IPS-18c (cell line): ENCODE data around the gene RELN.
"Not testable (repeated sequence)": the region's sequence is repeated elsewhere in the genome, so short reads cannot be mapped to it uniquely, and the experiment has no call there.

Source experiments
- H3K4me3 ChIP-seq: 2 replicates; pipeline ENCODE4 v1.7.0; 2013; ENCODE audit warnings: low read depth, mild to moderate bottlenecking, low read length, moderate library complexity; ENCODE audit not compliant: insufficient read depth
- H3K9me3 ChIP-seq: one replicate; pipeline ENCODE4 v1.6.1; 2013; ENCODE audit warnings: mild to moderate bottlenecking, low read length, moderate library complexity; ENCODE audit not compliant: control insufficient read depth, insufficient read depth

Gene RELN

DNA sequence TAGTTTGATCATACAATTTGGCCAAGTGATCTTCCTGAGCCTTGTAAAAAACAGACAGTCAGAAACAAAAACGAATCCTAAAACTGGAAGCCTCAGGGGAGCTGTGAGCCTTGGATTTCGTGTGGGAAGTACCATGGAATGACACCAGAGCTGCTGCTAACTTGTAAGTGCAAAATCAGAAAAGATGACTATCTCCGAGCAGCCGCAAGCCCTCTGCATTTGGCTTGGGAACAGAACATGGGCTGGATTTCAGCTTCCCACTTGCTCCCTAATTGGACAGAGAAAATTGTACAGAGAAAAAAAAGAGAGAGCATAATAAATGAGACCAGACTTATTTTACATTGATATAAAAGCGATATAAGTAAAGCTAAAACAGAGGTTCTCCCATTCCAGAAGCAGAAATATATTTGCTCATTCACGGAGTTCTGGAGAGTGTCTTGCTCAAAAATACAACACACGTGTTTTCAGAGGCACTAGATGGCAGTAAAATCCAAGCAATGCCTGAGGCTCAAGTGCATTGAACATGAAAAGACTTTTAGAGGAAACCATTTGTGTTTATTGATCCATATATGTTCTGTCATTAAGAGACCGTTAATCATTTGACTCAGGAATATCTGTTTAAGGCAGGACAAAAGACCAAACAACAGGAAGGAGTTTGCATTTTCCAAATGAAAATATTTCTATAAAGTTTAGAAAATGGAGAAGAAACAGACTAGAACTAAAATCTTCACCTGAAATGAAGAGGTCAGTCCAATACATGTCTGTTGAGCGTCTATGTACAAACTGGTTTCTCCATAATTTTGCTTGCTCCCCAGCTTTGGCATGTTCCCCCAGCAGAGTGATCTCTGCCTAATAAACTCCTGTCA is 465.2 kb downstream of the RELN start:
- H3K4me3 ChIP-seq: no peak overlapping the region
- no peaks in the 10 kb centered on the region for H3K9me3 ChIP-seq

DNA sequence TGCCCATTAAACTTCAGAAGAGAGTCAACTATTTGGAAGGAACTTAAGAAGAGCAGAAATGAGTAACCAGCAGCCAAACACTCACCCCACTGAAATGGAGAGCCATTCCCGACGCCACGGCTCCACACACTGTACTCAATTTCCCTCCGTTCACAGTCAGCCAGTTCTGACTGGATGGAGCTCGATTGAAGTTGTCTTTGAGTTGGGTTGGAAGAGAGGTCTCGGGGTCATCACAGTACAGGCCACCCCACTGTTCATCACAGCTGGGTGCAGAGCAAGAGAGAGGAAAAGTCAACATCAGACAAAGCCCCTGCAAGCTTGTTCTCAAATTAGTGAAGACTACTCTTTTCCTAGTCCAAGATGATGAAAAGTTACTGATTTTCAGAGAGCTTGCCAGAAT is 467.5 kb downstream of the RELN start:
- no peak overlapping the region for H3K4me3 ChIP-seq
- H3K9me3 ChIP-seq: no peaks in the 10 kb centered on the region

DNA sequence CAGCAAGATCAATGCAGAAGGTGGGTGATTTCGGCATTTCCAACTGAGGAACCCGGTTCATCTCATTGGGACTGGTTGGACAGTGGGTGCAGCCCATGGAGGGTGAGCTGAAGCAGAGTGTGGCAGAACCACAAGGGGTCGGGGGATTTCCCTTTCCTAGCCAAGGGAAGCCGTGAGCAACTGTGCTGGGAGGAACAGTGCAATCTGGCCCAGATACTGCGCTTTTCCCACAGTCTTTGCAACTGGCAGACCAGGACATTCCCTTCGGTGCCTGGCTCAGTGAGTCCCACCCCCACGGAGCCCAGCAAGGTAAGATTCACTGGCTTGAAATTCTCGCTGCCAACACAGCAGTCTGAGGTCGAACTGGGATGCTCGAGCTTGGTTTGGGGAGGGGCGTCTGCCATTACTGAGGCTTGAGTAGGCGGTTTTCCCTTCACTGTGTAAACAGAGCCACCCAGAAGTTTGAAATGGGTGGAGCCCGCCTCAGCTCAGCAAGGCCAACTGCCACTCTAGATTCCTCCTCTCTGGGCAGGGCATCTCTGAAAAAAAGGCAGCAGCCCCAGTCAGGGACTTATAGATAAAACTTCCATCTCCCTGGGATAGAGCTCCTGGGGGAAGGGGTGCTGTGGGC is 484.8 kb downstream of the RELN start:
- Histone ChIP-seq H3K9me3 (no peaks in the 10 kb centered on the region), H3K4me3 (no peak overlapping the region)

DNA sequence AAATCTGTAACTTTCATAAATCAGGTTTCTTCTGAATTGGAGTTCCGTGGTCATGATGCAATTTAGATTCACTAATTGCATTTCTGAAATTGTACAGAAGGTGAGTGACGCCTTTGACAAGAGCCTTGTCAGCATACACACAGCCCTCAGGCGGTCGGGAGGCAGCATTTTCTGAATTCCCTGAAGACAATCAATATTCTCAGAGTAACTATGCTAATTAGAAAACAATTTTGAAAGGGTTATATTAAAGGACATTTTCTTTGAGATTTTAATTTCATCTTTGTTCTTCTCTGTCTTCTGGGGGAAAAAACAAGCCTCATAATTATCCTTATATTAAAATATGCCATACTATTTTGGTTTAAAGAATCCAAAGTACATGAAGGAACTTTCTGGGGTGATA is 488.3 kb downstream of the RELN start:
- Histone ChIP-seq H3K9me3 (no peaks in the 10 kb centered on the region), H3K4me3 (no peak overlapping the region)

DNA sequence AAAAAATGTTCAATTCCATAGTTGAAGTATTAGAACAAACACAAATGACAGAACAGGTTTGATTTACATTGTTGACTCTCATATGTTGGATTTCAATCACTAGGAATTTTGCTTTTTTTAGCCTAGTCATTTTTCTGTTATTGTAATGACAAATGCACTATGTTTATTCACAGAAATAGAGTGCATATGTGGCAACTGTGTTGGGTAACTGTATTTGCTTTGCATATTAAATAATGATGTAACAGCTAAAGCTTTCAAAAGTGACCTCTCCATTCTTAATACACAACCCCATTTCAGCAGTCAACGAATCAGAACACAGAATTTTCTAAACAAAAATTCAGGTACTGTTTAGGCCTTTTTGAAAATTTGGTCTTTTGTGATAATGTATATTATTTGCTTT is 489.5 kb downstream of the RELN start:
- Histone ChIP-seq H3K9me3 (no peaks in the 10 kb centered on the region), H3K4me3 (no peak overlapping the region)

DNA sequence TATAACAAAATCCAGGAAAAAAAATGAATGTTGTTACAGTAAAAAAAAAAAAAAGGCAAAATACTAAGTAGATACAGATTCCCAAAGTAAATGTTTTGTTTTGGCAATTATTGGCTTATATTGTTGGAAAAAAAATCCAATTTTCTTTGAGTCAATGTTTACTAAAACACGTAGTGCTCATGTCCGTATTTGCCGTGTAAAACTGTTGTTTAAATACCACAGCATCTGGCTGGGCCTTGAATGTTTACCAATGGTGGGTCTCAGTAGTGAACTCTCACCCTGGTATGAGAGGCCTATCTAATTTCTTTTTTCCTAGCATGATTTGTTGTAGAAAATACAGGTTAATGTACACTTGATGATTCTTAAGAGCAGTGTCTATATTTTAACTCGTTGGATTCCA is 502.0 kb downstream of the RELN start:
- no peaks in the 10 kb centered on the region for H3K9me3 ChIP-seq

DNA sequence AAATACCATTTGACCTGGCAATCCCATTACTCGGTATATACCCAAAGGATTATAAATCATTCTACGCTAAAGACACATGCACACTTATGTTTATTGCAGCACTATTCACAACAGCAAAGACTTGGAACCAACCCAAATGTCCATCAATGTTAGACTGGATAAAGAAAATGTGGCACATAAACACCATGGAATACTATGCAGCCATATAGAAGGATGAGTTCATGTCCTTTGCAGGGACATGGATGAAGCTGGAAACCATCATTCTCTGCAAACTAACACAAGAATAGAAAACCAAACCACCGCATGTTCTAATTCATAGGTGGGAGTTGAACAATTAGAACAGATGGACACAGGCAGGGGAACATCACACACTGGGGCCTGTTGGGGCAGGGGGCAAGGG is 502.6 kb downstream of the RELN start:
- H3K9me3 ChIP-seq, H3K4me3 ChIP-seq: not testable (repeated sequence)

More for the DNA sequence above, 502.0 kb downstream of the RELN start:
- H3K4me3 ChIP-seq: no peak overlapping the region

DNA sequence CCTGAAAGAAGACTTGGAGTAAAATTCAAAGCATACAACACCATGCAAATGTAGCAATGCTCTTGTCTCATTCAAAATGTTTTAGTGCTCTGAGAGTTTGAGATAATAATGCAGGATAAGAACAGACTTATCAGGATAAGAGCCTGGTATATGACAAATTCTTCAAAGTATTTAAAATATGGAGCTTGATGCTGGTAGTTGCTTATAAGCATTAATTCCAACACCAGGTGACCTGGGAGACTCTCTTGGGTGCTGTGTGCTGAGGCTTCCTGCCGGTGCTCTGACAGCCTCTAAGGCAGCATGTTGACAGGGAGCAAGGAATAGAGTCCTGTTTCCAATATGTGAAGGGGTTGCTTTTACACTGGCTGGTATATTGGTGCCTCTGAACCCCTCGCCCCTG is 508.7 kb downstream of the RELN start:
- Histone ChIP-seq H3K9me3 (no peaks in the 10 kb centered on the region), H3K4me3 (no peak overlapping the region)

DNA sequence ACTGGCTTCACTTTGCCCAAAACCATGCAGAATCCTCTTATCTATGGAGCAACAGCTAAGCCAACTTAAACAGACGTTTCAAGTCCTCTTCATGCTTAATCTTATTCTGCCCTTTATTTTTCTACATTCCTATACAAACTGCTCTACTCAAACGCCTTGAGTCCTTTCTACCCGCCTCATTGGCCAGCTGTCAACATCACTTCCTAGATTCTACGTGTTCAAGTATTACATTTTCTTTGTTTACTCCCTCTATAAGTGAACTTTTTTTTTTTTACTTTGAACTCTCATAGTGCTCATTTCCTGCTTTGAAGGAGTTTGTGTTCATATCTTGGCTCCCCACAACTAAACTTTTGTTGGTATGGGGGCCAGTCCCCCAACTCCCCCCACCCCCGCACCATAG is 514.5 kb downstream of the RELN start:
- Histone ChIP-seq H3K9me3 (no peaks in the 10 kb centered on the region), H3K4me3 (no peak overlapping the region)

DNA sequence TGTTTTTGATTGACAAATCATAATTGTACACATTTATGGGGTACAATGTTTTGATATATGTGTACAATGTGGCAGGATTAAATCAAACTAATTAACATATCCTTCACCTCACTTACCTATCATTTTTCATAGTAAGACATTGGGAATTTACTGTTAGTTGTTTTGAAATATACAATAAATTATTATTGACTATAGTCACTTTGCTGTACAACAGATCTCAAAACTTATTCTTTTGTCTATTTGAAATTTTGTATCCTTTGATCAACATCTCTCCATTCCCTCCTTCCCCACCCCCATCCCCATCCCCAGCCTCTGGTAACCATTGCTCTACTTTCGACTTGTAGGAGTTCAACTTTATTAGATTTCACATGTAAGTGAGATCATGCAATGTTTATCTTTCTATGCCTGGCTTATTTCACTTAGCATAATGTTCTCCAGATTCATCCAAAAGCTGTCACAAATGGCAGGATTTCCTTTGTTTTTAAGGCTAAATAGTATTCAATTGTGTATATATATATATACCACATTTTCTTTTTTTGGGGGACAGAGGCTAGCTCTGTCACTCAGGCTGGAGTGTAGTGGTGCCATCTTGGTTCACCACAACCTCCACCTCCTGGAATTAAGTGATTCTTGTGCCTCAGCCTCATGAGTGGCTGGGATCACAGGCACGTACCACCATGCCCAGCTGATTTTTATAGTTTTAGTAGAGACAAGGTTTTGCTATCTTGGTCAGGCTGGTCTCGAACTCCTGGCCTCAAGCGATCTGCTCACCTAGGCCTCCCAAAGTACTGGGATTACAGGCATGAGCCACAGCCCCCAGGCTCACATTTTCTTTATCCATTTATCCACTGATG is 520.1 kb downstream of the RELN start:
- Histone ChIP-seq H3K9me3 (no peaks in the 10 kb centered on the region), H3K4me3 (no peak overlapping the region)

DNA sequence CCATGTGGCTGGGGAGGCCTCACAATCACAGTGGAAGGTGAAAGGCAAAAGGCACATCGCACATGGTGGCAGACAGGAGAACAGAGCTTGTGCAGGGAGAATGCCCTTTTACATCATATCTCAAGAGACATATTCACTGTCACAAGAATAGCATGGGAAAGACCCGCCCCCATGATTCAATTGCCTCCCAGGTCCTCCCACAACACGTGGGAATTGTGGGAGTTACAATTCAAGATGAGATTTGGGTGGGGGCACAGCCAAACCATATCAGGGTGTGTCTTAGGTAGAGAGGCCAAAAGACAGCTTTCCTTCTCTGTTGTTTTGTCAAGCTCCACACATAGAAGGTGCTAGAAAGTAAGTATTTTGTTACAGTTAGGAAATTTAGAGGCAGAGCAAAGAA is 522.6 kb downstream of the RELN start:
- Histone ChIP-seq H3K9me3 (no peaks in the 10 kb centered on the region), H3K4me3 (no peak overlapping the region)

DNA sequence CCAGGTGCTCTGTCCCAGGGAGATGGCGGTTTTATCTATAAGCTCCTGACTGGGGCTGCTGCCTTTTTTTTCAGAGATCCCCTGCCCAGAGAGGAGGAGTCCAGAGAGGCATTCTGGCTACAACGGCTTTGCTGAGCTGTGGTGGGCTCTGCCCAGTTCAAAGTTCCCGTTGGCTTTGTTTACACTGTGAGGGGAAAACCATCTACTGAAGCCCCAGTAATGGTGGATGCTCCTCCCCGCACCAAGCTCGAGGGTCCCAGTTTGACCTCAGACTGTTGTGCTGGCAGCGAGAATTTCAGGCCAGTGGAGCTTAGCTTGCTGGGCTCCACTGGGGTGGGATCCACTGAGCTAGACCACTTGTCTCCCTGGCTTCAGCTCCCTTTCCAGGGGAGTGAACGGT is 527.1 kb downstream of the RELN start:
- H3K4me3 ChIP-seq: no peak overlapping the region
- H3K9me3 ChIP-seq: no peaks in the 10 kb centered on the region

DNA sequence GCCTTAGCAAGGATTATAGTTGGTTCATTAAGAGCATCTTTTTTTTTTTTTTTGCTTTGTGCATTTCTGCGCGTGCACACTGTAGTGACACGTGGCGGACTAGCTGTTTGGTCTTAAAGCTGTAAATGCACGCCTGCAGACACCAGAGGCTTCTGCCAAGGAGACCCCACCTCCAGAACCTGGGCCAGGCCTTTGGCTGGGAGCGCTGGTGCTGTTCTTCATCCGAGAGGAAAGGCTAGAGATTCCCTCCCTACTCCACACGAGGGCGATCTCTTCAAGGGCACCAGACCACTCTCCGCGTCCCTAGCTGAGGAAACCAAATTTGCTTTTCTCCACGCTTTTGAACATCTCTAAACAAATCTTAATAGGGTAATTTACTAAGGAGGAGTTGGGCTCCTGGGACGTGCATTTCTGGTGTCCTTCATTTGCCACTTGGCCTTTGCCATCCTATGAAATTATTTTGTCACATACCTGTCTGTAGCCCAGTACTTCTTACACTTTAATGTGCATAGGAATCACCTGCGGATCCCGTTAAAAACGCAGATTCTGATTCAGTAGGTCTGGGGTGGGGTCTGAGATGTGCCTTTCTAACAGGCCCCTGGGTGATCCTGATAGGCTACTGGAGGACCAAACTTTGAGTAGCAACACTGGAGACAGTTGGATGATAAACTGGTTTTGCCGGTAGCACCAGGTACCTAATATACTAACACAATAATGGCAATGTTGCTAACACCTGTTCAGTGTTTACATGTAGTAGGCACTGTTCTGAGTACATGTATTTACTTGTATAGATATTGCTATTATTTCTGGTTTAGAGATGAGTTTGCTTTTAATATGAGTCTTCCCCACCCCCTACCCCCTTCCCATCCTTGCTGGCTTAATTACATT is 542.1 kb downstream of the RELN start:
- H3K4me3 ChIP-seq: no peak overlapping the region

DNA sequence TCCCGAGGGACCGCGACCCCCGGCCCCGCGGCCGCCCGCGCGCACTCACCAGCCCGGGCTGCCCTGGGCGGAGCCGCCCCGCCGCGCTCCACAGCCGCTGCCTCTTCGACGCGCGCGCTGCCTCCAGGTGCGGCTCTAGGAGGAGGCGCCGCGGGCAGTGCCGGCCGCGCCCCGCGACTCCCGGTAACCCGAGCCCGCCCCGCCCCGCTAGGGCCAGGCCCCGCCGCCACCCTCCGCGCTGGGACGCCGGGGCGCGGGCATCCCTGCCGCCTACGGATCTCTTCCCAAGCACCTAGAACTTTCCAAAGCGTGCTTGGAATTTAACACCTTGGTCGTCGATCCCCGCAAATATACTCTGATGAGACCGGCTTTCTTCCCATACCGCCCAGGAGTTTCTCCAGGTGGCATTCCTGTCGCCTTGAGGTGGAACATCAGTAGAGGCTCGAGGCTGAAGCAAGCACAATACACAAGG is 543.4 kb downstream of the RELN start, which contains the start of gene SLC26A5:
Gene SLC26A5, minus strand, starts transcription at position 159 of the 472 bp plus-strand sequence. CDS start 24,693 bp downstream, outside the sequence.
- H3K4me3 ChIP-seq: peak within 1 kb of the TSS; percentile 54

More for the DNA sequence above, 542.1 kb downstream of the RELN start:
- peaks cover 2% of the 10 kb centered on the region for H3K9me3 ChIP-seq

DNA sequence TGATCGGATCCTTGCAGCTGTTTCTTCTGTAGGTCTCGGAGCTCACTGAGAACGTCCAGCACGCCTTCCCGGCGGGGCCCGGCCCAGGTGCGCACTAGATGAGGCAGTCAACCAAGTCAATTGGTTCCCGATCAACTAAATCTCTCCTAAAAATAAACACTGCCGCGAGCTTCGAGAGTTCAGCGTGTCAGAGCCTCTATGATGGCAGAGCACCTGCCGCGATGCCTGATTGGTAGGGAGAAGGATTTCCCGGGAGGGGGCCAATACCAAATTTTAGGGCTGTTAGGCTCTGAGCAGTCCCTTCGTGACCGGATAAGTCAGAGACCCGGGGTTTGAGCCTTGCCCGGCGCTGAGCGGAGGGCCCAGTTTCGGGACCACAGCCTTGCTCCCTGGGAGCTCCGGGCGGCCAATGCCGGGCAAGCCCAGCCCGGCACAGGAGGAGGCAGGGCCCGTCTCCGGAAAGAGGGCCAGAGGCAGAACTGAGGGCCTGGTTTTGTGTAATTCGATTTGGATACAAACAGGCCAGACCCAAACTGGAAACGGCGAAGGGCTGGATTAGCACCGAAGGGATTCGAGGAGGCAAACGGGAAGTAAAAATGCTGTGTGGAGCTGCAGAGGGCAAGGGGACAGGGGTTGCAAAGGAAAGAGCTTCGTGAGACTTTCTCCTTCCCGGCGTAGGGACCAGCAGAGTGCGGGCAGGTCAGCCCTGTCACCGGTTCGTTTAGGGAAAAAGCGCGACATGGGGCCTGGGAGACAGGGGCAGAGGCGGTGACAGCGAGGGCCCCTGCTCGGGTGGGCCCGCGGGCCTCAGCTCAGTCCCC is 544.0 kb downstream of the RELN start:
- Histone ChIP-seq H3K9me3 (peaks cover 2% of the 10 kb centered on the region), H3K4me3 (peak overlapping the region; percentile 54)

More for the DNA sequence above, 543.4 kb downstream of the RELN start, which contains the start of gene SLC26A5:
- H3K9me3 ChIP-seq: peaks cover 2% of the 10 kb centered on the region

DNA sequence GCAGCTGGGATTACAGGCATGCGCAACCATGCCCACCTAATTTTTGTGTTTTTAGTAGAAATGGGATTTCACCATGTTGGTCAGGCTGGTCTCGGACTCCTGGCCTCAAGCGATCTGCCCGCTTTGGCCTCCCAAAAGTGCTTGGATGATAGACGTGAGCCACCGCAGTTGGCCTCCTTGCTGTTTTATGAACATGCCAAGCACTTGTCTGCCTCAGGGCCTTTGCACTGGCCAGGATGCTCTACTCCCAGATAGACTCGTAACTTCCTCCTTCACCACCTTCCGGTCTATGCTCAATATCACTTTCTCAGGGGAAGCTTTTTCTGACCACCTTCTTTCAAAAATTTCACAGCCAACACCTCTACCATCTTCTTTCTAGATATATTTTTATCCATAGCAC is 549.8 kb downstream of the RELN start:
- no peaks in the 10 kb centered on the region for H3K9me3 ChIP-seq
- no peak overlapping the region for H3K4me3 ChIP-seq
